Stimulated activated CD8-positive, alpha-beta memory T cell treated with anti-CD3 and anti-CD28 coated beads, Interleukin-7, amount 100 ng/mL, for 1 hour (primary cell): ENCODE measurements around the gene SHROOM3.
"Not testable (repeated sequence)": the region's sequence is repeated elsewhere in the genome, so short reads cannot be mapped to it uniquely, and the experiment has no call there.

Experiments
- DNase-seq, 2 donors: peaks; one replicate each; pipeline ENCODE4 v3.0.0-alpha.2; 2020; ENCODE audit warnings: low read depth in 2 of 2

Gene SHROOM3

DNA sequence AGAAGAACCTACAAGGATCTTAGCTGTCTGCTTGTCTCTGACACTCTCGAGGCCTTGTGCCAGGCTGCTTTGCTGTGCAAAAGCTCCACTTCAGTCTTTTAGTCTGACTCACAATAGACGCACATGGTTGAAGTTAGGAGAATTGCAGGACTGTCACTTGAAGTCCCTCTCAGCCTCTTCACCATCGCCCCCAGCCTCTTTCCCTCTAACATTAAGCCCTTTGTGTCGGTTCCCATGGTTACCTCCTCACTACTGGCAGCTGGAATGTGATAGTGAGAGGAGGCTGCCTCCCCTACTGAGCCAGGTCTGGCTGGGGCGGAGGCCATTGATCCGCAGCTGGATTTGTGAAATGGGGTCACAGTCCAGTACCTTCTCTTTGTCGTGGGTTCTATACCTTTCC is 261.1 kb downstream of the SHROOM3 start:
- DNase-seq: no peak

DNA sequence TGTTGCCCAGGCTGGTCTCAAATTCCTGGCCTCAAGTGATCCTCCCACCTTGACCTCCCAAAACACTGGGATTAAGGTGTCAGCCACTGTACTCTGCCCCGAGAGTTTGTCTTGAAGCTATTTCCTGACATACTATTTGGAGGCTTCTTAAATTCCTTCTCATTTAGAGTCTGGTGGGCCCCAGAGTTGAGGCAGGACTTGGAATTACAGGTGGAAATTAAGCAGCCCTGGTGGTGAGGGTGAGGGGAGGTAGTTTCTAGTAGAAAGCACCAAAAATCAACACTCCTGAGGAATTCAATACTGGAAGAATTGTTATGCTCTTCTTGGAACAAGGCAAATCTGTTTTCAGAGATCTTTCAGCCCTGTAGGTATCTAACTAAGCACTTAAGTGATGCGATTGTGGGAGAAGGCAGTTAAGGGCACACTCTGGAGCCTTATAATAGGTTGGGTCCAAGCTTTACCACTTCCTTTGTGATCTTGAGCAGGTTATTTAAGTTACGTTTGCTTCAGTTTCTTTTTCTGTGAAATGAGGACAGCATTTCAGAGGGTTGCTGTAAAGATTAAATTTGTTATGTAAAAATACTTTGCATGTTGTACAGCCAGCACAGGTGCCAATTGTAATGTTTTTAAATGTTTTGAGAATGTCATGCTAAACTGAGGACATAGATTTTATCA is 262.2 kb downstream of the SHROOM3 start:
- DNase-seq: no peak

GRCh38 chr4:76698141-76698540 is 263.1 kb downstream of the SHROOM3 start:
- DNase-seq: no peak

- no peak for DNase-seq
Observed at GRCh38 chr4:76699751-76700310, 264.8 kb downstream of the SHROOM3 start.

DNA sequence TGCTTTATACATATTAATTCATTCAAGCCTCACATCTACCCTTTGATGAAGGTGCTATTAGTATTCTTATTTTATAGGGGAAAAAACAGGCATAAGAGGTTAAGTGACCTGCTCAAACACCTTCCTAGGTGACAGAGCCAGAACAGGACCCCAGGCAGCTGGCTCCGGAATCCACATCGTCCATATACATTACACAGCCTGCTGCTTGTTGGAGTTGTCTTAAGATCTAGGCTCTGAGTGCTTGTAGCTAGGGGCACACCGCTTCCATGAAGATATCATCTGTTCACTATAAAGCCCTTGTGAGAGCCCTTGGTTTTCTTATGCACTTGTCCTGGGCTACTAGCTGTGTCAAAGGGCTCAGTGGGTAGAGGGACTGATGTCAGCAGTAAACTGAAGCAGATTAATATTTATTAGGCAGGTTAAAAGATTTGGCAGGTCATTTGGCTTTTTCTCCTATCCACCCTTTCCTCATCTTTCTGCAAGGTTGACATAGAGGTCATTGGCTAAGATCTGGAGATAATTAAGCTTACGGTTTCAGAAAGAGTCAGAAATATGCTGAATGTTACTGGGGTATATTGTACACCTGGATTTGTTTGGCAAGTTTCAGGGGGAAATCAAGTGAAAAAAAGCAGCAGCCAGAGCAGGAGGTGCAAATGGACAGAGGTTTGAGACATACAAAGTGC is 267.6 kb downstream of the SHROOM3 start:
- no peak for DNase-seq

DNA sequence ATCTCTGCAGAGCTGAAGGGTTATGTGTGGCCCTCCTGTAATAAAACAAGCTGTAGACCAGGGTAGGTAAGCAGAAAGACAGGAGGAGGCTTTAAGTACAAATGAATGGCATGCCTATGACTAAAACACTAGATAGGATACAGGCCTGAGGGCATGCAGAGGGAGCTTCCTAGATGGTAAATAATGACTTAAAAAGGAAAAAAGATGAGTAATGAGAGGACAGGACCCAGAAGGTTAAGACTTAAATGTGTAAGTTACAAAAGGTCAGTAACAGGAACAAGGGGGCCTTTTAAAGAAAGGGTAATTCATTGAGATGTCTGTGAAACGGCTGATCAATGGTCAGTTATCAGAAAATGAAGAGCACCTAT is 268.1 kb downstream of the SHROOM3 start:
- DNase-seq: no peak

DNA sequence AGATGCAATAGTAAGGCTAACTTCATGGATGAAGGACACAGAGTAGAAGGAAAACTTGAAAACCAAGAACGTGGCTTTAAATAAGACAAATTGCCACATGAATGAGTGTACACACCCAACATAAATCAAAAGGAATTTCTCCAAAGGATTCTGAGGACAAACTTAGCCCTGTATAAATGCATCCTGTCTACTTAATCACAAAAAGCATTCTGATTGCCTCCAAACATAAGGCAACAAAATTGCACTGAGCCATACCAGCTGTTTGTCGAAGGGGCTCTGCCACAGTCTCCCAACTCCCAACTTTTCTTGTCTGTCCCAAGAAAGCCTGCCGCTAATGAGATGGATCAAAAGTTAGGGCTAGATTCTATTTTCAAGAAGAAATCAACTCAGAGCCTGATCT is 268.6 kb downstream of the SHROOM3 start:
- no peak for DNase-seq

- DNase-seq: no peak
Observed at GRCh38 chr4:76704133-76704881, 269.3 kb downstream of the SHROOM3 start.

DNA sequence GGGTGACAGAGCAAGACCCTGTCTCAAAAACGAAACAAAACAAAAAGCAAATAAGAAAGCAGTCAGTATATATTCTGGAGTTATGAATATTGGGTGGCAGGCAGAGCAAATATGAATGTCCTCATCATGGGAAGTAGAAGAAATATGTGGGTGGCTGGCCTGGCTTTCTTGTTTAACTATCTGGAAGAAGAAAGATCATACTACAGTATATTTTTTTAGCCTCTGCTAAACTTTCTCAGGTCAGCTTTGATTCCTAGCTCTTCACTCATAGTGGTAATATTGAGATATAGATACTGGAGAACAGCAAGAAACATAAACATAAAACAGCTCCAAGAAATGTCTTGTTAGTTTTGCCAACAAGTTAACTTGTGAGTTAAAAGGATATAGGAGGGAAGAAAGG is 270.4 kb downstream of the SHROOM3 start:
- DNase-seq: no peak

GRCh38 chr4:76706581-76706980 is 271.6 kb downstream of the SHROOM3 start:
- DNase-seq: no peak

GRCh38 chr4:76708971-76709771 is 274.1 kb downstream of the SHROOM3 start:
- DNase-seq: no peak

DNA sequence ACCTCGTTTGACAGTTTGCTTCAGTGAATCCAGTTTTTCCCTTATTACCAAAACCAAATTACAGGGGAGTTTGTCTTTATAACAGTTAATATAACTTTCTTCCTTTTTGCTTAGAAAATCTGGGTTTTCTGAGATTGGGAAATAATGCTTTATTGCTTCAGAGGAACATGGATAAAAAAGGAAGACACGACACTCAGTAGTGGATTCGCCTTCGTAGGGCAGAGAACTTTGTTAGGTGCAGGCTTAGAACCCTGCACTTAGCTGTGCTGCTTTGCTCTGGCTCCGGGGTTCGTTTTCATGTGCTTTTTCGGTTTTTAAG is 274.7 kb downstream of the SHROOM3 start:
- DNase-seq: no peak

DNA sequence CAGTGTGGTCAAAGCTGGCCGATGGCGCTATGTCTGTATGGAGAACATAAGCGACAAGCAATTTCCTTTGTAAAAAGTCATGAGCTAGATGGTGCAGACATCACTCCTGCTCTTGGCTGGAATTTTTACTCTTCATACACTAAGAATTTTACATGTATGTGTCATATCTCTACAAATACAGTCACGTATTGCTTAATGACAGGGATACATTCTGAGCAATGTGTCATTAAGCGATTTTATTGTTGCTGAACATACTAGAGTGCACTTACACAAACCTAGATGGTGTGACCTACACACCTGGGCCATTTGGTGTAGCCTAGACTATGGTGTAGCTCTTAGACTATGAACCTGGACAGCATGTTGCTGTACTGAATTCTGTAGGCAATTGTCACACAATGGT is 277.5 kb downstream of the SHROOM3 start:
- DNase-seq: no peak

DNA sequence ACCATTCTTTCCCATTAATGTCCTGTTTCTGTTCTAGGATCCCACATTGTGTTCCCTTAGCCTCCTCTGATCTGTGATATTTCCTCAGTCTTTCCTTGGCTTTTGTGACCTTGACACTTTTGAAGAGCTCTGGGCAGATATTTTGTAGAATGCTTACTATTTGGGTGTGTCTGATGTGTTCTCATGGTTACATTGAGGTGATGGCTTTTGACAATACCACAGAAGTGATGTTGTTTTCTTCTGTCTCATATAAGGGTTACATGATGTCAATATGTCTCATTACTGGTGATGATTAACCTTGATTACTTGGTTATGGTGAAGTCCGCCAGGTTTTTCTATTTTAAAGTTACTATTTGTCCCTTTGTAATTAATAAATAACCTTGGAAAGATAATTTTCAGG is 279.2 kb downstream of the SHROOM3 start:
- no peak for DNase-seq

GRCh38 chr4:76716020-76716419 is 281.0 kb downstream of the SHROOM3 start:
- DNase-seq: no peak

- DNase-seq: no peak
Observed at GRCh38 chr4:76716658-76717057, 281.6 kb downstream of the SHROOM3 start.

GRCh38 chr4:76717431-76717830 is 282.4 kb downstream of the SHROOM3 start:
- DNase-seq: no peak

DNA sequence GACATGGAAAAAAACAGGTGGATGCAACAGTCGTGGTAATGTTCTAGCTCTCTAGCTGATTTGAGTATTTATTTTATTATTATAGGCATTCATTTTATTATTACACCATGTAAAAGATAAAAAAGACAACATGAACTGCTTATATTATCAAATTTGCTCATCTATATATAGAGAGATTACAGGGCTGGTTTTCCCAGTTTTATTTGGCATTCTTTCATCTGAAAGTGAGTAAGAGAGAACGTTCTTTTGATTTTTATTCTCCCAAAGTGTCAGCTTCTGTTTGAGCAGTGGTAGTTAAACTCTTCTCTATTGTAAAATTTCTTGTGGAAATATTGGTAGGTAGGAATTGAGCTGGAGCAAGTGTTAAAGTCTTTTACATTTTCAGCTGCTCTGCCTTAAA is 283.0 kb downstream of the SHROOM3 start:
- DNase-seq: no peak

- DNase-seq: no peak
Observed at GRCh38 chr4:76718831-76719230, 283.8 kb downstream of the SHROOM3 start.

DNA sequence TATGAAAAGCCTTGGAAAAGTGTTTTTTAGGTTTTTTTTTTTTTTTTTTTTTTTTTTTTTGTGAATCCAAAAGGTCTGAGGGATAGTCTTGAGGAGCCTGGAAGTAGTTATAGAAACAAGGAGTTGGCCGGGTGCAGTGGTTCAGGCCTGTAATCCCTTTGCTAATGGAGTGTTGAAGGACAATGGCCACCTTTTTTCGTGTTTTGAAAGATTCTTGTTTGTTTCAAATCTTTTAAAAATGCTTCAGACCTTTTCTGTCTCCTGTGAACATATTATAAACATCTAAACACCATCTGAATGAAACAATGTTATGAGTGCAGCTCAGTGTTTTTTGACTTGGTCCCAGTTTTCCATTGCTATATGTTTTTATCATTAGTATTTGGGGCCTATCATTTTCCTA is 285.1 kb downstream of the SHROOM3 start:
- no peak for DNase-seq

- not testable (repeated sequence) for DNase-seq
Observed at GRCh38 chr4:76722146-76722545, 287.1 kb downstream of the SHROOM3 start.

DNA sequence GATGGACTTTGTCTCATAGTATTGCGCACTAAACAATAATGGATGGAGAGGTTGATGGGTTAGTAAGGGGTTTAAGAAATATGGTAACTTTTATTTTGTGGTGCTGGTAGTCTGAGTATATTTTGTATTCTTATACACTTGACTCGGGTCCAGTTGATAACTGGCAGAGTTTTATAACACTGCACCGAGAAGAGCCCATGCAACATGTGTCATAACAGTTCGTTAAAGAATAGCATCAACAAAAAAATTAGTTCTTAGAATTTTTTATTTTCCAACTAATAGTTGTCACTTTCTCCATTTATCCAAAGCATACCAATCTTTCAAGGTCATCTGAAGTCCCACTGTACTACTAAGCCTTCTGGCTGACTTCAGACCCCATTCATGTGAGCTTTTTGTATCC is 287.8 kb downstream of the SHROOM3 start:
- no peak for DNase-seq
